HepG2 (cell line): ENCODE measurements around the gene GPALPP1.

Experiments
- ETV6 ChIP-seq: sonication (generic); formaldehyde crosslinking; conservative IDR thresholded peaks from 2 replicates; pipeline ENCODE4 v1.4.0; 2020; ENCODE audit warnings: missing genetic modification reagents
- NFE2L2 ChIP-seq: fragments of 150-350 bp; IDR thresholded peaks from 2 replicates; pipeline ENCODE4 v1.6.1; 2014; ENCODE audit warnings: low read length
- RAD21 ChIP-seq: fragments of 450-650 bp; formaldehyde crosslinking; IDR thresholded peaks from 2 replicates; pipeline ENCODE4 v1.5.0; 2020; ENCODE audit warnings: mild to moderate bottlenecking
- RAD51 ChIP-seq: fragments of 450-650 bp; IDR thresholded peaks from 2 replicates; pipeline ENCODE4 v1.6.1; 2016; ENCODE audit warnings: borderline replicate concordance
- STAT6 ChIP-seq: sonication (generic); formaldehyde crosslinking; IDR thresholded peaks from 2 replicates; pipeline ENCODE4 v1.4.0; 2020; ENCODE audit warnings: missing genetic modification reagents, mild to moderate bottlenecking, borderline replicate concordance
- ZNF20 ChIP-seq: sonication (generic); formaldehyde crosslinking; IDR thresholded peaks from 2 replicates; pipeline ENCODE4 v1.4.0; 2020; ENCODE audit warnings: mild to moderate bottlenecking, moderate library complexity, missing genetic modification reagents
- ZNF274 ChIP-seq: sonication (generic); formaldehyde crosslinking; IDR thresholded peaks from 2 replicates; pipeline ENCODE4 v1.5.1; 2020; ENCODE audit warnings: mild to moderate bottlenecking, missing genetic modification reagents
- ZNF431 ChIP-seq: sonication (generic); formaldehyde crosslinking; IDR thresholded peaks from 2 replicates; pipeline ENCODE4 v1.9.0; 2022; ENCODE audit warnings: missing genetic modification reagents, low read depth, mild to moderate bottlenecking, borderline replicate concordance

GRCh38 chr13:45004096-45004495, 14.8 kb downstream of the GPALPP1 start:
- TF ChIP-seq NFE2L2 (no peak), RAD21 (no peak), ZNF431 (no peak), RAD51 (no peak), STAT6 (CRISPR knock-in tag) (no peak), ETV6 (CRISPR knock-in tag) (no peak), ZNF20 (CRISPR knock-in tag) (no peak), ZNF274 (CRISPR knock-in tag) (no peak)
